HG03060 (cell line): Measurements from ENCODE around the gene PPP1R14C.
"Not testable (repeated sequence)": the region's sequence is repeated elsewhere in the genome, so short reads cannot be mapped to it uniquely, and the experiment has no call there.

ENCODE experiments used
- ATAC-seq: cut with Tn5 transposase; IDR thresholded peaks from one replicate; pipeline ENCODE4 v1.9.1; 2021; ENCODE audit warnings: low read depth, moderate number of reproducible peaks; ENCODE audit not compliant: unreplicated experiment

The PPP1R14C gene

DNA sequence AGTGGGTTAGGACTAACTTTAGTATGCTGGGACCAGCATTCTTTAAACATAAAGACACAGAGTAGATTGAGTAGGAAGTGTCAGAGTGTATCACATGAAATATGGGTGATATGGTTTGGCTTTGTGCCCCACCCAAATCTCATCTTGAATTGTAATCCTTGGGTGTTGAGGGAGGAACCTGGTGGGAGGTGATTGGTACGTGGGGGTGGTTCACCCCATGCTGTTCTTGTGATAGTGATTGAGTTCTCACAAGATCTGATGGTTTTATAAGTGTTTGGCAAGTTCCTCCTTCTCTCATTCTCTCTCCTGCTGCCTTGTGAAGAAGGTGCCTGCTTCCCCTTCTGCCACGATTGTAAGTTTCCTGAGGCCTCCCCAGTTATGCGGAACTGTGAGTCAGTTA lies 5.1 kb upstream of the PPP1R14C start:
- not testable (repeated sequence) for ATAC-seq

DNA sequence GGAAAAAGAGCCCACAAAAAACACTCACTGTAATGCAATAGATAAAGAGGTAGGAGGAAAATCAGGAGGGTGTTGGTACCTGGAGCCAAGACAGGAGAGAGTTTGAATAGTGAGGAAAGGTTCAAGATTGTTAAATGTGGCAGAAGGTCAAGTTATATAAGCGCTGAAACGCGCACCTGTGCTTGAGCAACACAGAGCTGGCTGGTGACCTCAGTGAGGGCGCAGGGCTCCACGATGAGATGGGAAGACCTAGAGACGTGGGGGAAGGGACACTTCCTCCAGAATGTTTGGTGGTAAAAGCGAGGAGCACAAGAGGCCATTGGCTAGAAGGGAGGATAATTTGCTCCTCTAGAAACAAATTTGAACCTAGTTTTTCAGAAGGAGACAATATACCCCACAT lies 4.2 kb upstream of the PPP1R14C start:
- no peak for ATAC-seq

DNA sequence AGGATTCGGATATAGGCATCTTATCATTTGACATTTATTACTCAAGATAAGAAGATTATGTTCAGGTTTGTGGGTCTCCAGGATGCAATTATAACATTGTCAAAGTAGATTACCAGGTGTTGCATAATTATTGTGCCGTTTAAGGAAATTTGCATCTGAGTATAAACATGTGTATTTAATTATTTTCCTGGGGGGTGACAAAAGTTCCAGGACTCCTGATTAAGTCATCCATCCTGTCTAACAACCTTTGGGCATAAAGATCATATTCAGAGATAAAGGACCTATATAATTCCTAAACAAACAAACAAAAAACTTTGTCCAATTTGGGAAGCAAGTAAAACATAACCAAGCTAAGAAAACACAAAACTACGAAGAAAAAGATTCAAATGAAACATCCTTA lies 3.3 kb upstream of the PPP1R14C start:
- no peak for ATAC-seq

DNA sequence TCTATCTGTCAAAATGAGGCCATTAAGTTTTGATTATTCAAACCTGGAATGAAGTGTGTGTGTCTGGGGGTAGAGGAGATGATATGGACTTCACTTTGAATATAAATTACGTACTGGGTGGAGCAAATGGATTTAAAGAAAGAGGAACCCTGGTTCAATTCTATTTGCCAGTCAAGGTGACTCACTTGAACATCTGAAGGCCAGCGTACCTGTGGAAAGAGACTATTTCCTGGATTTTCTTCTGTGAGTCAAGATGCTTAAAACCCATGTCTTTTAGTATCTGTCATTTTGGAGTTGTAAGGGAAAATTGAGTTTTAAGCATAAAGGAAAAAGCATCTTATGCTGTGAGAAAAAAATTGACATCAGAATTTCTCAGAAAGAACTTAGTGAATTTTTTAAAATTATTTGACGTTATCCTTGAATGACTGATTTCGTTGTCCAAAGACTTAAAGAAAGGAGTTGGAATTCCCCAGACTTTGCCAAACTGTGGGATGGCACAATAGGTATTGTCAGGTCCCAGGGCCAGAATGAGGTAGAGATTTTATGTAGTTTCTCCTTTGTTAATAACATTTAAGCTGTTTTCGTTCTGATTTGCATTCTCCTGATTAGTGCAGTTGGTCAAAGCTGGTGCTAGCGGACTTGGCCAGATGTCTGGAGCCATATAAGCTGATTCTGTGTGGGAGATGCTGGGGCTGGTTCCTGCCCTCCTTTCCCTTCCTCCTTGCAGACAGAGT lies 2.4 kb upstream of the PPP1R14C start:
- no peak for ATAC-seq

DNA sequence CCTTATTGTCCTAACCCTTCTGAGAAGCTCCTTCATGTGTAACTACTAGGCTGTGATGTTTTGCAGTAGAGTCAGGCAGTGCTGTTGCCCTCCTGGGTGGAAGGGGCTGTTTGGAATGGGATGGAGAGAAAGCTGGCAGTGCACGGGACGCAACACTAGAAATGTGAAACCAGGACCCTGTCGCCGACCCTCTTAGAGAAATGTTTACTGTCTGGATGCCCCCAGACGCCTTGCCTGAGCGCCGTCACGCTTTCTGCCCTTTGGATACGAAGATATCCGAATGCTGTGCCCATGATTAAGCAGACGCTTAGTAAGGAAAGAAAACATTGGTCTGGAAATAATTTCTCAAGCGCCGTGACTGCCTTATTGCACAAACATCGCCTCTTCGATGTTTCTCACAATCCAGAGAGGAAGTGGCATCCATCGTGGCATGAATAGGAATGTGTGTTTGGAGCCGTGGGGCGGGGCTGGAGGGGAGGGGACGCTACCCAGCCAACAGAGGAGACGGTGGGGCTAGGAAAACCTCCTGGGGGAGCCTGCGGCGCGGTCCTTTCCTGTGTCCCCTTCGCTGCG lies 661 bp upstream of the PPP1R14C start:
- no peak for ATAC-seq

DNA sequence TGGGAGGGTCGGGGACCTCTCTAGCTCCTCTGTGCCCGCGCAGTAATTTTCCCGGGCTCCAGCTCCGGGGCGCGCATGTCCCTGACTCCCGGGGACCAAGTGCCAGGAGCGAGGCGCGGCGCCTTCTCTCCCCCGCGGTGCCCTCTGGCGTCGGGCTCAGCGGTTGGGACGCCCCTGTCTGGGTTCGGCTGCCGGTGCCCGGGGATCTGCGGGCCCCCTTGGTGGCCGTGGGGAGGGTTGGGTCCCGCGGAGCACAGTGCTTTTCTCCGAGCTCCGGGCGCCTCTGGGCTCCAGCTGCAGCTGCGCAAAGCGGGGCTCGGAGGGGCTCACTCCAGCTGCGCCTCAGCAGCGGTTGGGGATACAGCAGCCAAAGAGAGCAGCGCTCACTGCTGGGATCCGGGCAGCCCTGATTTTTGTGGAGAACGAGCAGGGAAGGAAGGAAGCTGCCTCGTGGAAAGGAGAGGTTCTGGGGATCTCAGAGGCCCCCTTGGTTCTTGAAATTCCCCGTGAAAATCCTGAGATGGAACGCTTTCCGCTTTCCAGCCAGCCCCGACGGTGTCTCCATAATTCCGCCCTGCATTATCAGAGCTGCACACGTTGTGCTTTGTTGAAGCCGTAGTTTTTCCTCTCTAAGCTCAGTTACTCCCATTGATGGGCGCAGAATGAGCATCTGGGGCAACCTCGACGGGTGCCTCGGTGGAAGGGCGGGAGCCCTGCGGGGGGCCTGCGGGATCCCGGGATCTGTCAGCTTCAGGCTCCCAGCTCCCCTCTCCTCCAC lies 861 bp downstream of the PPP1R14C start:
- no peak for ATAC-seq

DNA sequence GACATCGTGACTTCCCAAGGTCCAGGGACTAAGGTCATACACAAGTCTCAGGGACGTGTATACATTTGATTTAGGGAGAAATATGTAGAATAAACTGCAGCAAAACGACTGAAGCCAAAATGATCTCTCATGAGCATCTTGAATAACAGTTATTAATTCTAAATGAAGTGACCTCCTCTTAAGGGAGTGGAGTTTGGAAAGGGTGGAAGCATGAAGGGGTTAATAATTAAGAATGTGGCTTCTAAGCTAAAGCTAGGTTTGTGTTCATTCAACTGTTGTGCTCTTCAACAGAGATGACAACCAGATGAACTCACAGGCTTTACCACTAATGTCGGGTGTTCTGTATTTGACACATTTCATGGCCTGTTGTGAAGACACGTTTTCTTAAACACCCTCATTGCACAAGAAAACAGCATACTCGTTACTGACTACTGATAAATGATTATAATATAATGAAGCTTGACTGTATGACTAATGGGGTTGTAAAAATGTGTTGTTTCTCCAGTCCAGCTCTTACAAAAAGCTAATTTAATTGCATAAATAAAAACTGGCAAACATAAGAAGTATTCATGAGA lies 1.5 kb downstream of the PPP1R14C start:
- ATAC-seq: no peak

DNA sequence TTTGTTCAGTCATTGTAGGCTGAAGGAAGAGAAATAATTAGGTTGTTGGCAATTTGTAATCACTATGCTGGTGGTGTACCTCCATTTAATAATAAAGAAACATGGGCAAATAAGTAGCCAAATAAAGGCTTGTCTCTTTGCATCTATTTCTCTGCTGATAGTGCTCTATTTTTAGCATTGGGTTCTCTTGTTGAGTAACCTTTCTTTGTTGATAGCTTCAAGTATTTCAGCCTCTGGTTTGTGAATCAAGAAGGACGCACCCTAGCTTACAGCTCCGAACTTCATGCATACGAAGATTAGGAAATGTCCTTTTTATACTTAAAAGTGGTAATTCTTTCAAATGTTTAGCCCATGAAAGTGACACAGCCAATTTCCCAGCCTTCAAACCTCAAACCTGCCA lies 2.6 kb downstream of the PPP1R14C start:
- no peak for ATAC-seq

DNA sequence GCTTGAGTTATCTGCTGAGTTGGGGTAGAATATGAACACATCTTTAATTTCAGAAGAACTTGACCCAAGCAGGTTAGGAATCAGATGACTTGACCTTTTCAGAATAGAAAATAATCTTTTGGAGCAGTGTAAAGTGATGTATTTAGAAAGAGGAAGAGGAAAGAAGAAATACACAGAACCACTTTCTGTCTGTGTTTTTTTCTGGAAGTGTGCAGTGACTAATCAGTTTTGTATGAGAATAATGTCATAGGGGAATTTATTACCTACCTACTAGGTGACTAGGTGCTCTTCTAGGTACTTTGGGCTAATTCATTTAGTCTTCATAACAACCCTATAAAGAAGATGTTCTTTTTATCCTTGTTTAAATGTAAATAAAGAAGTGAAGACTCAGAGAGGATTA lies 3.0 kb downstream of the PPP1R14C start:
- no peak for ATAC-seq

DNA sequence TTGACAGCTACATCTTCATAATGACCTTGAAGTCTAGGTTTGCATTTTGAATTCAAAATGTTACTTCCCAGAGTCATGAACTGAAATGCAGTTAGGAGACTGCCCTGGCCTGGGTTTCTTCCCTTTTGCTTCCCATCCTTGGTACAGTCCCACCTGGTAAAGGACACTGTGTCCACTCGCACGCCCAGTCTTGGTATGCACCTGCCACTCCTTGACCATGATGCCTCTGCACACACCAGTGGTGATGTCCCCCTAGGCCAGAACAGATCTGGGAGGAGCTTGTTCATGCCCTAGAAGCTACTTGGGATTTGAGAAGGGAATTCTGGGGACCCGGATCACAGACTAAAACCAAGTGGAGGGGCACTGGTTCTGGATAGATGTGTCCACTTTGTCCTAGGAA lies 3.6 kb downstream of the PPP1R14C start:
- no peak for ATAC-seq

DNA sequence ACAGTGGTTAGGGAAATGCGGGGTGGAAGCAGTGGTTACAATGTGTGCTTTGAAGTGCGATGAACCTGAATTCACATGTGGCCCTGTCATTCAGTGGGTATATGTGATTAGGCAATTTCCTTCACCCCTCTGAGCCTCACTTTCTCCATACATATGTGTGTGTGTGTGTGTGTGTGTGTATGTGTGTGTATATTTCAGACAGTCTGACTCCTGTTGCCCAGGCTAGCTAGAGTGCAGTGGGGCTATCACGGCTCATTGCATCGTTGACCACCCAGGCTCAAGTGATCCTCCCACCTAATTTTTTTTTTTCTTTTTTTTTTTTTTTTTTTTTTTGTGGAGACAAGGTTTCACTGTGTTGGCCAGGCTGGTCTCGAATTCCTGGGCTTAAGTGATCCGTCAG lies 6.3 kb downstream of the PPP1R14C start:
- no peak for ATAC-seq

DNA sequence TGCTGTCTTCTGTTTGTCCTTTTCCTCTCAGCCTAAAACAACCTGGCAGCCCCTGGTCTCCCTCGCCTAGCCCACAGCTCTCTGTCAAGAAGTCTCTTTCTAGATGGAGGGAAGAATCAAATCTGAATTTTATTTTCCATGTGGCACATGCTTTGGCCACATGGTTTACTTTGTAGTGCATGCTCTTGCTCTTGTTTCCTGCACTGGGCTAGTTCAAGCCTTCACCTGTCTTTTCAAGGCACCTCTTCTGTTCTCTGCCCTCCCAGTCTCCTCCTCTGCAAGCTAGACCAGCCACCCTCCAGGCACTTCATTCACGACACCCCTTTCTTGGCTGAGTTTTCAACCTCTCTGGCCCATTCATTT lies 7.6 kb downstream of the PPP1R14C start:
- ATAC-seq: no peak

DNA sequence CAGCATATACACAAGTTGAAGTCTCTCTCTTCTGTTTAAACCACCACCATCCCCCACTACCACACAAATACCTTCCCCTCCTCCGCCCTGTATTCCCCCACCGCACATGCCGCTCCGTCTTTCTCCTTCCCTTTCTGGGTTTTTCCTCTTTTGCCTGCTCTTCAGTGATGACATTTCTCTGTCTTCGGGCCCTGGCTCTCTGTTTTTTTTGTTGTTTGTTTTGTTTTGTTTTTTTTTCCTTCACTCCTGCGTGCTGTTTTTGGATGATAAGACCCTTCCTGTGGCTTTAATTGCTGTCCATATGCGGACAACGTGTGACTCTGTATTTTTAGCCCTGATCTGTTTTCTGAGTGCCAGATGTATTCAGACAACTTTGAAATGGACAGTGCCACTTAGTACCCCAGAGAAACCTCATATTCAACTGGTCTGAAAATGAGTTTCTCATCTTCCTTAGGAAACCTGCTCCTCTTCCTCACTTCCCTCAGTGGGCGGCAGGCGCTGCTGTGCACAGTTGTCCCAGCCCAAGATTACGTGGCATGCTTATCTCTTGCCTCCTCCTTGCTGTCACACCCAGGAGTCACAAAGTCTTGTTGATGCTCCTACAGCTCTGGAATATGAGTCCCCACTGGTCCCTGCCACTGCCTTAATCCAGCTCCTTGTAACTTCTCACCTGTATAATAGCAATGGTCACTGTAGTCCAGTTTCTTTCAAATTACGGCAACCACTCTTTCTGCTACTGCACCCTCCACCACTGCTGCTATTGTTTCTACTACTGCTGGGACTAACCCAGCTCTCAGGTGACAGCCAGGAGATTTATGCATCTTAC lies 8.2 kb downstream of the PPP1R14C start:
- ATAC-seq: no peak

DNA sequence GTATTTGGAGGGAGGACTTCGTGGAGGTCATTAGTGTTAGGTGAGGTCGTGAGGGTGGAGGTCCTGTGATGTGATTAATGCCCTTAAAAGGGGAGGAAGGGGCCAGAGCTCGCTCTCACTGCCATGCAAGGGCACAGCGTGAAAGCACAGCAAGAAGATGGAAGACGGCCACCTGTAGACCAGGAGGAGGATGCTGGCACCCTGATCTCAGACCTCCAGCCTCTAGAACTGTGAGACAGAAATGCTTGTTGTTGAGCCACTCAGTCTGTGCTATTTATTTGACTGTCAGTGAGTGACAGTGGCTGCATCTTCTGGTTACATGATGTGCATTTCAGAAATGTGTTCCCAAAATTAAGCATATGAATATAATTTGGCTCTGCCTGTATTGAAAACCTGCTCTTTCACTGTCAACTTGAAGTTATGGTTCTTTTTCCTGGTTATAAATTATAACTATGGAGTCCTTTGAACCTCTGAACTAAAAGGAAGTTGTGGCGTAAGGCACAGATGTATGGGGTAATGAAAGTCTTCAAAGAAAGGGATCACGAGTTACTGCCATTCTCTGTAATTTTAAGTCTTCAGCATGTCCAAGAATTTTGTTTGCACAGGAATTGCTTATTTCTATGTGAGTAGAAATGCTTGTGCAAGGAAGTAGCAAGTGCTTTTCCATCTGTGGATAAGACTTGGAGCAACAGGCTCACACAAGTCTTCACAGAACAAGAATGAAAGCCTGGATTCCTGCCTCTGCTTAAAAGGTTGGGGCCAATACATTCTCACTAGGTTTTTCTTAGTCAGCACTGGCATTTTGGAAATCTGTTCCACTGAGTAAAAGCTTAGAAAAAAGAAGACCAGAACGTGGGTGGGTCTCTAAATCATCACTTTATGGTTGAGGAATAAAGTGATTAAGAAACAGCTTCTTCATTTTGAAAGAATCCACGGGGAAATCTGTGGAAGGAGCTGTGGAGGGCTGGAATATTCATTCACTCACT lies 10.3 kb downstream of the PPP1R14C start:
- no peak for ATAC-seq

DNA sequence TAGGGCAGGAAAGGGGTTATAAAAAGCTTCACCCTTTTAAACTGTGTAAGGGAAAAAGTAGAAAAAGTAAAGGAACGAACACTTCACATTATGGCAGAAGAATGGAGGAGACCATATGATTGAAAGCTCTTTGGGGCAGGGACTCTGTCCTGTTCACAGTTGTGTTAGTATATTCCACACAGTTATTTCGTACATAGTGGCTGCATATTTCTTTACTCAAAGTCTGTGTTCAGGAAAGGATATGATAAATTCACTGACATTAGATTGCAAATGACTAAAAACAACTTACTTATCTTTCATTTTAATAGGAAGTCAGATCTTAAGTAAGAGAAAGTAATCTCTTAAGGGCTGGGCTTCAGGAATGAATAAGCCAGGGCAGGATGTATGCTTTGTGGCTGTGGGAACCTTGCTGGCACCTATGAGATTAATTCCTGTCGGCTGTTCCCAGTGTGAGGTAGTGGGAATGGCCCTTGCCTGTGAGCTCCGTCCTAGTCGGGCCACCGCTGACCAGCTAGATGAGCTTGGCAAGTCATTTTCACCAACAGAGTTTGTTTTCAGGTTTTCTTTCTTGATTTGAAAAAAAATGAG lies 11.2 kb downstream of the PPP1R14C start:
- ATAC-seq: no peak

DNA sequence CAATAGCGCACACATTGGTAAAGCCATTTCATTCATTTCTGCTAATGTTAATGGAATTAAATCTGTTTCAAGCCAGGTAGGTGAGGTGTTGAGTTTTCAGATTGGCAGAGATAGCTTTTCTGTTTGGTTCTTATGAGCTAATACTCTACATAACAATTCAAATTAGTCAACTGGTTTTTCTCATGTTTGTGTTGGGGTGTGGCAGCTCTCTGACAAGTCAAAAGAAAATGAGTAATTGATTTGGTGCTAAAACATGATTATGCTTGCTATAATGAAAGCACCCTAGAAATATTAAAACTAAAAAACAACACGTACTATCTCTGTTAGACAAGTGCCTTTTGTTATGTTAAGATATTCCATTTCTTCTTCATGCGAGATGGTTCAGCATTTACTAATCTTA lies 13.6 kb downstream of the PPP1R14C start:
- ATAC-seq: no peak

DNA sequence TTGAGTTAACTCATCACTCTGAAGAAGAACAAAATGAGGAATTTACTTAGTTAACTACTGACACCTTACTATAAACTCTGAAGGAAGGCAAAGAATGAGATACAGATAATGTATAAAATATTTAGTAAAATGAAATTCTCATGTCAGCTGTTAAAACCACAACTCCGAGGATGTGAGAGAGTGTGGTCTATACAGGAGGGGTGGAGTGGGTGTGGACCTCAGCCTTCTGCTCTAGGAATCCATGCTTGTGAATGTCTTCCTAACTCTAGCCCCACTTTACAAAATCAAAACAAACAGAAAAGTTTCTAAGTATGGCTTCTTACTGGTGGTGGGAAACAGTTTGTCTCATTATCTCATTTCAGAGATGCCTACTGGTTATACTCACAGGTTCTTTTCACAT lies 14.2 kb downstream of the PPP1R14C start:
- no peak for ATAC-seq

DNA sequence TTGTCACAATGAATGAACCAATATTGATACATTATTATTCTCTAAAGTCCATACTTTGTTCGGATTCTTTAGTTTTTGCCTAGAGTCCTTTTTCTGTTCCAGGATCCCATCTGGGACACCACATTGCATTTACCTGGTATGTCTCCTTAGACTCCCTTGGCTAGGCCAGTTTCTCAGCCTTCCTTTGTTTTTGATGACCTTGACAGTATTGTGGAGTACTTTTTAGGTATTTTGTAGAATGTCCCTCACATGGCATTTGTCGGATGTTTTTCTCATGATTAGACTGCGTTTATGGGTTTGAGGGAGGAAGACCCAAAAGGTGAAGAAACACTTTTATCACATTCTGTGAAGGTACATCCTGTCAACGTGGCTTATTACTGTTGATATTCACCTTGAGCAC lies 16.9 kb downstream of the PPP1R14C start:
- ATAC-seq: no peak

DNA sequence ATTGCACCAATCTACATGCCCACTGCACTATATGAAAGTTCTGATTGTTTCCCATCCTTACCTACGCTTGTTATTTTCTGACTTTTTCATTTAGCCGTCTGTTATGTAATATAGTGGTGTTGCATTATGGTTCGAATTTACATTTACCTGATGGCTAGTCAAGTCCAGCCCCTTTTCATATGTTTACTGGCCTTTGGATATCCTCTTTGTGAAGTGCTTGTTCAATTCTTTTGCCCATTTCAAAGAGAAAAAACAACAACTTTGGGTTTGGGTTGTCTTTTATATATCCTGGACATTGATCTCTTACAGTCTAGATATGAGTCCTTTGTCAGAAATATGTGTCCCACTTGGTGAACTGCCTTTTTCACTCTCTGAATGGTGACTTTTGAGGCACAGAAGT lies 21.1 kb downstream of the PPP1R14C start:
- ATAC-seq: no peak
